Measurements from ENCODE around the gene ZNF320. TPM values are rescaled to one million over a fixed set of nuclear protein-coding genes. Genes with fewer than 3 reads are reported as not detected.
"Not testable (repeated sequence)": the region's sequence is repeated elsewhere in the genome, so short reads cannot be mapped to it uniquely, and the experiment has no call there.

The ZNF320 gene
- polyA plus RNA-seq, 1 of the 3 experiments (the other 2 are of a cell fraction): 6.9 TPM

GRCh38 chr19:52871466-52871865, 26.0 kb downstream of the ZNF320 start:
- H3K4me1 ChIP-seq (ENCODE audit: control insufficient read depth in 1 of 2, insufficient read depth in 2 of 2, low read depth in 1 of 2, low read length in 1 of 2): no peaks in the 10 kb centered on the region
- no peaks in the 10 kb centered on the region for H3F3A ChIP-seq (replicated peaks; ENCODE audit: insufficient read depth)
- H2AFZ ChIP-seq (ENCODE audit: low read depth): no peak overlapping the region
- WGBS (ENCODE audit: low lambda C conversion rate): 64% methylated on average over 3 of the region's 3 CpGs
- H3K9me3 ChIP-seq: no peaks in the 10 kb centered on the region
- no peak overlapping the region for H3K4me2 ChIP-seq
- CTCF ChIA-PET: no interaction called here
- no peaks in the 10 kb centered on the region for H3K36me3 ChIP-seq (replicated peaks in 1 of 2; ENCODE audit: control insufficient read depth in 1 of 2, insufficient read depth in 2 of 2, low read length in 1 of 2)
- H3K27me3 ChIP-seq (ENCODE audit: insufficient read depth): no peaks in the 10 kb centered on the region
- H3K79me2 ChIP-seq (ENCODE audit: insufficient read depth): no peaks in the 10 kb centered on the region
- POLR2A ChIA-PET: no interaction called here
- TF ChIP-seq POLR2AphosphoS5 (IDR thresholded peaks at IDR 0.05; ENCODE audit: low read depth, low read length) (no peak), GATA2 (CRISPR knock-in tag; IDR thresholded peaks at IDR 0.05) (no peak), PBX3 (IDR thresholded peaks at IDR 0.05) (no peak), TAF1 (IDR thresholded peaks at IDR 0.05; ENCODE audit: borderline replicate concordance, low read depth, low read length) (no peak), ZBTB33 (IDR thresholded peaks at IDR 0.05; ENCODE audit: borderline replicate concordance, low read depth) (no peak), EP300 (IDR thresholded peaks at IDR 0.05; ENCODE audit: borderline replicate concordance in 1 of 2, low read depth in 1 of 2, low read length in 1 of 2) (no peak), MEF2A (IDR thresholded peaks at IDR 0.05; ENCODE audit: borderline replicate concordance, low read depth) (no peak), CHD2 (IDR thresholded peaks at IDR 0.05; ENCODE audit: low read length, partially characterized antibody) (no peak), MAX (IDR thresholded peaks at IDR 0.05; ENCODE audit: low read depth) (no peak), SIN3A (IDR thresholded peaks at IDR 0.05; ENCODE audit: borderline replicate concordance, low read depth, low read length) (no peak), USF2 (IDR thresholded peaks at IDR 0.05; ENCODE audit: borderline replicate concordance, low read depth, low read length) (no peak), GABPA (IDR thresholded peaks at IDR 0.05; ENCODE audit: low read depth) (no peak), IRF3 (IDR thresholded peaks at IDR 0.05; ENCODE audit: low read depth, low read length) (no peak), ELF1 (IDR thresholded peaks at IDR 0.05) (no peak), EZH2phosphoT487 (IDR thresholded peaks at IDR 0.05; ENCODE audit: borderline replicate concordance, low read depth) (no peak)
- H3K27ac ChIP-seq (ENCODE audit: low read depth in 2 of 2, low read length in 1 of 2): no peak overlapping the region
- DNase-seq: no peak
- no peaks in the 10 kb centered on the region for H4K20me1 ChIP-seq (ENCODE audit: insufficient read depth)
- no peak overlapping the region for H3K4me3 ChIP-seq (ENCODE audit: low read depth in 2 of 2, low read length in 1 of 2)
- no peaks in the 10 kb centered on the region for H3K9me2 ChIP-seq
- no peak overlapping the region for H3K9ac ChIP-seq

GRCh38 chr19:52868031-52868430, 29.4 kb downstream of the ZNF320 start:
- H3K4me3 ChIP-seq (ENCODE audit: low read depth in 2 of 2, low read length in 1 of 2); DNase-seq; H3K4me2 ChIP-seq; H3K4me1 ChIP-seq (ENCODE audit: control insufficient read depth in 1 of 2, insufficient read depth in 2 of 2, low read depth in 1 of 2, low read length in 1 of 2); H3K27ac ChIP-seq (ENCODE audit: low read depth in 2 of 2, low read length in 1 of 2); H3K9me2 ChIP-seq; H3K79me2 ChIP-seq (ENCODE audit: insufficient read depth); H3K9ac ChIP-seq; H3K36me3 ChIP-seq (replicated peaks in 1 of 2; ENCODE audit: control insufficient read depth in 1 of 2, insufficient read depth in 2 of 2, low read length in 1 of 2); POLR2A ChIA-PET; H4K20me1 ChIP-seq (ENCODE audit: insufficient read depth); CTCF ChIA-PET; H3K27me3 ChIP-seq (ENCODE audit: insufficient read depth); H3K9me3 ChIP-seq; H3F3A ChIP-seq (replicated peaks; ENCODE audit: insufficient read depth); H2AFZ ChIP-seq (ENCODE audit: low read depth): not testable (repeated sequence)
- 89% methylated on average over 11 of the region's 11 CpGs for WGBS (ENCODE audit: low lambda C conversion rate)

Data from SK-N-SH (cell line).